Transverse colon (tissue), 4 donors: Measurements from ENCODE around the gene PYCR2.

Experiments
- CTCF ChIP-seq, 5 experiments: fragments of 200-600 bp in 3 of 5; fragments of 450-650 bp in 2 of 5; sonication (generic) in 3 of 5; IDR thresholded peaks; 1 replicate in 2 of 5; 2 replicates in 3 of 5; pipeline ENCODE4 v1.5.1; 2016 to 2017; ENCODE audit warnings: antibody characterized with exemption in 5 of 5, inconsistent platforms in 3 of 5, mild to moderate bottlenecking in 2 of 5, moderate library complexity in 1 of 5
- EP300 ChIP-seq: sonication (generic); formaldehyde crosslinking; IDR thresholded peaks from one replicate; pipeline ENCODE4 v1.6.1; 2017; ENCODE audit warnings: antibody characterized with exemption, low read depth
- POLR2A ChIP-seq: fragments of 450-650 bp; IDR thresholded peaks from one replicate; pipeline ENCODE4 v1.6.1; 2016; ENCODE audit warnings: antibody characterized with exemption, mild to moderate bottlenecking, moderate library complexity
- POLR2AphosphoS5 ChIP-seq, 3 donors: sonication (generic); formaldehyde crosslinking; IDR thresholded peaks; one replicate each; pipeline ENCODE4 v1.6.1; 2016; ENCODE audit warnings: antibody characterized with exemption in 3 of 3

- TF ChIP-seq POLR2A (no peak), EP300 (no peak), POLR2AphosphoS5 (IDR thresholded peaks at IDR 0.05) (no peak), CTCF (IDR thresholded peaks at IDR 0.05) (no peak)
Observed at GRCh38 chr1:225874431-225874830, 49.6 kb downstream of the PYCR2 start.
